HepG2 (cell line): Measurements from ENCODE around the gene DAB2IP. TPM values are rescaled to one million over a fixed set of nuclear protein-coding genes. Genes with fewer than 3 reads are reported as not detected.

ENCODE experiments used
- ARNT2 ChIP-seq: sonication (generic); formaldehyde crosslinking; IDR thresholded peaks from 2 replicates; pipeline ENCODE4 v1.8.0; 2022; ENCODE audit warnings: mild to moderate bottlenecking, low read depth, missing genetic modification reagents, moderate library complexity
- ASH2L ChIP-seq: fragments of 300-600, 200-600 bp; sonication (generic); IDR thresholded peaks from 2 replicates; pipeline ENCODE4 v1.7.0; 2017; ENCODE audit warnings: low read depth, mild to moderate bottlenecking, moderate library complexity, mixed read lengths, low read length; ENCODE audit not compliant: insufficient read length
- HNF4G ChIP-seq, 2 experiments: sonication (generic) in 1 of 2; formaldehyde crosslinking in 1 of 2; IDR thresholded peaks; 2 replicates each; pipeline versions ENCODE4 v1.4.0 to v1.6.1; 2011 to 2020; ENCODE audit warnings: borderline replicate concordance in 2 of 2, low read depth in 2 of 2, mild to moderate bottlenecking in 2 of 2, low read length in 1 of 2, missing genetic modification reagents in 1 of 2, moderate library complexity in 1 of 2
- ONECUT2 ChIP-seq: sonication (generic); formaldehyde crosslinking; IDR thresholded peaks from 2 replicates; pipeline ENCODE4 v1.4.0; 2020; ENCODE audit warnings: missing genetic modification reagents
- ZNF24 ChIP-seq: fragments of 450-650 bp; IDR thresholded peaks from 2 replicates; pipeline ENCODE4 v1.6.1; 2017; ENCODE audit warnings: antibody characterized with exemption, mild to moderate bottlenecking
- ZNF256 ChIP-seq: sonication (generic); formaldehyde crosslinking; conservative IDR thresholded peaks from 2 replicates; pipeline ENCODE4 v1.4.0; 2020; ENCODE audit warnings: missing genetic modification reagents
- ZNF577 ChIP-seq: sonication (generic); formaldehyde crosslinking; IDR thresholded peaks from 2 replicates; pipeline ENCODE4 v1.4.0; 2020; ENCODE audit warnings: mild to moderate bottlenecking, low read depth, missing genetic modification reagents, borderline replicate concordance
- ZNF646 ChIP-seq: sonication (generic); formaldehyde crosslinking; IDR thresholded peaks from 2 replicates; pipeline ENCODE4 v1.9.0; 2021; ENCODE audit warnings: mild to moderate bottlenecking, missing genetic modification reagents
- ZNF816 ChIP-seq: sonication (generic); formaldehyde crosslinking; IDR thresholded peaks from 2 replicates; pipeline ENCODE4 v1.8.0; 2022; ENCODE audit warnings: missing genetic modification reagents, mild to moderate bottlenecking, borderline replicate concordance
- polyA plus RNA-seq, 8 experiments: library from polyadenylated mRNA; depleted of rRNA in 3 of 8; stranded (reverse) in 7 of 8; unstranded in 1 of 8; fragments of >200 nt; fragmentation: Illumina TruSeq in 4 of 8; extraction: Trizol in 4 of 8; gene quantifications; 2 replicates each; pipeline versions ENCODE4 v1.2.1 to v1.2.3, GENCODE V29; 2011 to 2016; ENCODE audit warnings: low read depth in 4 of 8, missing spikeins in 1 of 8, mixed read lengths in 1 of 8; ENCODE audit not compliant: insufficient read depth in 1 of 8
- total RNA-seq, 5 experiments: library from RNA; depleted of rRNA; stranded (reverse); fragments of >200 nt; fragmentation: Illumina TruSeq; extraction: Trizol; gene quantifications; 2 replicates each; pipeline ENCODE4 v1.2.3, GENCODE V29; 2016; ENCODE audit warnings: low read depth in 1 of 5

DAB2IP gene
- total and polyA plus RNA-seq, 2 of the 13 experiments (the other 11 are each of a cell fraction or from before 2014, with no cell fraction given), result 25.3 to 37.9 TPM

- TF ChIP-seq ZNF646 (no peak), ASH2L (no peak), ZNF256 (CRISPR knock-in tag) (no peak), ARNT2 (CRISPR knock-in tag) (no peak), ZNF577 (no peak), HNF4G (IDR thresholded peaks at IDR 0.05; ENCODE audit: borderline replicate concordance, low read depth, low read length) (no peak), HNF4G (CRISPR knock-in tag; IDR thresholded peaks at IDR 0.05; ENCODE audit: borderline replicate concordance, low read depth) (no peak), ZNF24 (no peak), ONECUT2 (CRISPR knock-in tag) (no peak), ZNF816 (CRISPR knock-in tag) (no peak)
- TF ChIP-seq, all 625 proteins: peak for 0
Measured at GRCh38 chr9:121678501-121679022, 27.1 kb downstream of the DAB2IP start (continued).
